GM18519 (cell line): ENCODE measurements around the gene SURF6.
"Not testable (repeated sequence)": the region's sequence is repeated elsewhere in the genome, so short reads cannot be mapped to it uniquely, and the experiment has no call there.

Experiments
- ATAC-seq: cut with Tn5 transposase; IDR thresholded peaks from one replicate; pipeline ENCODE4 v1.9.1; 2021; ENCODE audit warnings: mild to moderate bottlenecking, moderate library complexity; ENCODE audit not compliant: unreplicated experiment, low FRiP score

SURF6 gene

GRCh38 chr9:133348718-133349573 is 13.0 kb upstream of the SURF6 start:
- no peak for ATAC-seq

GRCh38 chr9:133347985-133348717 is 12.2 kb upstream of the SURF6 start, which contains the start of the genes MED22 and RPL7A:
MED22 (minus strand) TSS chr9:133348131; CDS start chr9:133346662, 1,469 bp downstream.
RPL7A (plus strand) TSS chr9:133348218; CDS start chr9:133348244, 26 bp downstream.
- ATAC-seq = peak; percentile 48

DNA sequence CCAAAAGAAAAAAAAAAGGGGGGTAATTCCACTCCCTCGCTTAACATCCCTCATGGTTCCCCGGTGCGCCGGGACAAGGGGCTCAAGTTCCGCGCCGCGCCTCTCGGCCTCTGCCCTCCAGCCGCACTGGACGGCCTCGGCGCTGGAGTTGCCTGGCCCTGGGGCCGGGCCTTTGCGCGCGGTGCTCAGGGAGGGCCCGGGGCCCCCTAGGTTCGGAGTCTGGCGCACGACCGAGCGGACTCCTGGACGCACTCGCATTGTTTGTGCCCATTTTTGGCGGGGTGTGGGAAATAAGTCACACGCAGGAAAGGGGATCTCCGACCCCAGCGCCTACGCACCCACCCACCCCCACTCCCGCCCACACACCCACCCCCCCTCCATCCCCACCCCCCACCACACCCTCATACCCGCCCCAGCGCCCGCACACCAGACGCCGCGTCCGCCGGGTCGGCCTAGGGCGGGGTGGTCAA is 11.6 kb upstream of the SURF6 start:
- ATAC-seq = peak; percentile 14

DNA sequence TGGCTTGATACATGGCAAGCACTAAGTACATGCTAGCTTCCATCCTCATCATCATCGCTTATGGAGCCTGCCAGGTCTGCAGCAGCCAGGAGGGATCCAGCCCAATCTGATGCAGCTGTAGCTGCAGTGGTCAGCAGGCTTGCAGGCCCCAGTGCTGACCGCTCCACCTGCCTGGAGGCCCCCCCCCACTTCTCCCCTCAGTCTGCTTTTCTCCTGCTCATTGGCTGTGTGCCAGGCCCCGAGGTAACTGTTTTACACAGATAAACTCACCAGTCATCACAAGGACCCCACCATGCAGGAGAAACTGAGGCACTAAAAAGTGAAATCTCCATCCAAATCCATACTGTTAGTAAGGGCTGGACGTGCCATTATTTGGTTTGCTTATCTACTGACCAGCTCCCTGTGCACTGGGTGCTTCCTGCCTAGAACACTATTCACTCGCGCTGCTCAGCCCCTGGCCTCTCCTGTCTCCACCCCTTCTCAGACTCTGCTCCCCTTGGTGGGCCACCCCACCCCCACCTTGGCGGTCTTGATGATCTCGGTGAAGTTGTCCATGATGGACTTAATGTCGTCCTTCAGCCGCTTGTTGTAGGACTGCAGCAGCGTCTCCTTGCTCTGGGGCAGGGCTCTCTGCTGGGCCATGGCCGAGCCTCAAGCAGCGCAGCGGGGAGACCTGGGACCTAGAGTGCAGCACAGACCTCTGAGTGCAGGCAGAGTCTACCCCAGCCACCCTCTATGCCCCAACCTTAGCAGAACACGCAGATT is 10.2 kb upstream of the SURF6 start:
- no peak for ATAC-seq

GRCh38 chr9:133345596-133345995 is 9.6 kb upstream of the SURF6 start:
- ATAC-seq = no peak

GRCh38 chr9:133344979-133345378 is 9.0 kb upstream of the SURF6 start:
- no peak for ATAC-seq

DNA sequence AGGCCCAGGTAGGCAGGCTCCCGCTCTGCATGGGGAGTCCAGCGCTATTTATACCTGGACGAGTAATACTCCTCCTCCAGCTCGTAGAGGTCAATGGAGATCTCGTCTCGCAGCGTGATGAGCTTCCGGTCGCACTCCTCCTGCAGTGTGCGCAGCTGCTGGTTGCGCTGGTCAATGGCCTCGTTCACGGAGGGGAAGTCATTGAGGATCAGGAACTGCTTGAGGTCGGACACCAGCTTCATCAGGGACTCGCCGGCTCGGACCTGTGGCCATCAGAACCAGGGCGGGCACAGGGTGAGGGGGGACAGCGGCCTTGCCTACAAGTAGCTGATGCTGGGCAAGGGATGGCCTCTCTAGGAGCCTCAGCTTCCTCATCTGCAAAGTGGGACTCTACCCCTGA is 8.1 kb upstream of the SURF6 start:
- no peak for ATAC-seq

- ATAC-seq = no peak
These were observed 6.6 kb upstream of the SURF6 start for GRCh38 chr9:133342570-133342969.

GRCh38 chr9:133342069-133342406 is 6.0 kb upstream of the SURF6 start:
- no peak for ATAC-seq

- ATAC-seq = no peak
These were observed 5.5 kb upstream of the SURF6 start for GRCh38 chr9:133341369-133342068.

GRCh38 chr9:133340916-133341315 is 4.9 kb upstream of the SURF6 start:
- no peak for ATAC-seq

- ATAC-seq = no peak
These were observed 4.3 kb upstream of the SURF6 start for GRCh38 chr9:133340256-133340655.

- ATAC-seq = no peak
These were observed 3.7 kb upstream of the SURF6 start for GRCh38 chr9:133339641-133340040.

- ATAC-seq = not testable (repeated sequence)
These were observed 1.1 kb downstream of the SURF6 start for GRCh38 chr9:133334888-133335287.

DNA sequence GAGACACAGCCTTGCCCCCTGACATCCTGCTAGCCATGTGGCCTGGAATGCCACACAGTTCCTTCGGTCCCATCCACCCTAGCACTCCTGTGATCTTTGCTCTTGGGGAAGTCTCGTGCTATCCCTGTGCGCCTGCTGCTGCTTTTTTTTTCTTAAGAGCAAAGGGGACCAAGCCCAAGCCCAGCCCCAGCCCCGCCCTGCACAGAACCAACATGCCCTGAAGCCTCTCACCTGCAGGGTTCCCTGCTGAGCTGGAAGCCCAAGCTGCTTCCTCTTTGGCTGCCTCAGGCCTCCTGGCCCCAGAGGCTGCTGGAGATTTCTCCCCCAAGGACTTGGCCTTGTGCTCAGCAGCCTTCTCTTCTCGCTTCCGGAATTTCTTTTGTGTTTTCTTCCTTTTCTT is 1.8 kb downstream of the SURF6 start:
- no peak for ATAC-seq

DNA sequence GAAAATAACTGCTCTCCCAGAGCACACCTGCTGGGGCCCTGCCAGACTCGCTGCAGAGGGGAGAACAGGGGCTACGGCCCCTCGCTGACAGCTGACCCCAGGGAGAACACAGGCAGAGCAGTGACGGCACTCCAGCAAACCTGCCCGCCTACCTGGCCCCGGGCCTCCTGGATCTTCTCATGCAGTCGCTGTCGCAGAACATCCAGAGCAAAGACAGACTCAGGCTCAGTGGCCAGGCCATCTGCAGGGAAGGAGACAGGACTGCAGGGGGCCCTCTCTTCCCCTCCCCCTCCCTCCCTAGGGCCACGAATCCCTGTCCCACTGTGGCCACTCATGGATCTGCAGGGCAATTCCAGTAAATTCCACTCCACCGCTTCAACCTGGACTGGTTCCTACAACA is 2.4 kb downstream of the SURF6 start:
- no peak for ATAC-seq

DNA sequence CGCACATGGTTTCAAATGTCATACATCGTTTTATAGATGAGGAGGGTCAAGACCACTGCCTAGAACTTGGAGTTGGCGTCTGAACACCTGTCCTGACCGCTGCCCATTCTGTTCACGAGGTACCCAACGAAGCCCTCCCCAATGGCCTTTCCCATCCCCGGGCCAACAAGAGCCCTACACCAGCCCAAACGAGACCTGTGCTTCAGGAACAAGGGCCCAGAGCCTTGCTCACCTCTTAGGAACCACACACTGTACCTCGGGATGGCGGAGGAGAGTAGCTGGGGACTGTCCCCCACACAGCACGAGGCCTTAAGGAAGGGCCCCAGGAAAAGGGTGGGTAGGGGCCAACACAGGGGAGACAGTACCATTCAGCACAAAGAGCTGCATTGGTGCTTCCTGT is 3.0 kb downstream of the SURF6 start:
- ATAC-seq = no peak

DNA sequence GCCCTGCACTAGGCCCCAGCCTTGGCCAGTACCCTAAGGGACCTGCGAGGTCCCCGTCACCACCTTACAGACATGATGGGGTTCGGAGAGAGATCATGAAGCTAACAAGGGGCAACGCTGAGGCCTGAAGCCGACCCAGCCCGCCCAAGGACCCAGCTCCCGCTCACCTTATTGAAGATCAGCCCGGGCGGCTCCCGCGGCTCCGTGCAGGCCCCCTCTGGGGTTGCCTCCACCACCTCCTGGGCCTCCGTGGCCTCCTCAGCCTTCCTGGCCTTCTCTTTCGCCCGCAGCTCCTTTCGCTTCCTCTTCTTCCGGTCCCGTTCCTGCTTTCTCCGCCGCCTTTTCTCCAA is 3.6 kb downstream of the SURF6 start:
- ATAC-seq = no peak

- no peak for ATAC-seq
These were observed 4.2 kb downstream of the SURF6 start for GRCh38 chr9:133331641-133332380.

- no peak for ATAC-seq
These were observed 4.8 kb downstream of the SURF6 start for GRCh38 chr9:133331221-133331620.
